K562 (cell line): ENCODE measurements around the gene RBM7.

Experiments
- CBX1 ChIP-seq: sonication (generic); IDR thresholded peaks from 2 replicates; pipeline ENCODE4 v1.6.1; 2016; ENCODE audit warnings: antibody characterized with exemption, low read depth, mild to moderate bottlenecking
- CTCF ChIP-seq, 3 experiments: IDR thresholded peaks in 2 of 3; conservative IDR thresholded peaks in 1 of 3; 2 replicates each; pipeline ENCODE4 v1.5.1; 2011 to 2012; ENCODE audit warnings: low read length in 3 of 3, mild to moderate bottlenecking in 3 of 3, control low read depth in 2 of 3, improper control_type of control experiment in 1 of 3, inconsistent platforms in 1 of 3, low read depth in 1 of 3, mixed read lengths in 1 of 3, moderate library complexity in 1 of 3; ENCODE audit not compliant: insufficient read depth in 2 of 3
- E2F5 ChIP-seq: sonication (generic); formaldehyde crosslinking; IDR thresholded peaks from 2 replicates; pipeline ENCODE4 v1.8.0; 2022; ENCODE audit warnings: mild to moderate bottlenecking, missing genetic modification reagents
- EZH2 ChIP-seq: IDR thresholded peaks from 2 replicates; pipeline ENCODE4 v1.6.1; 2012; ENCODE audit warnings: low read depth, mild to moderate bottlenecking, inconsistent platforms, low read length, borderline replicate concordance
- FOXM1 ChIP-seq, 2 experiments: fragments of 450-650 bp in 1 of 2; sonication (generic) in 1 of 2; formaldehyde crosslinking in 1 of 2; IDR thresholded peaks; 2 replicates each; pipeline versions ENCODE4 v1.6.1 to v1.9.0; 2017 to 2022; ENCODE audit warnings: low read depth in 2 of 2, mild to moderate bottlenecking in 2 of 2, missing genetic modification reagents in 1 of 2, moderate library complexity in 1 of 2
- GABPA ChIP-seq: fragments of 200-800 bp; sonication (Bioruptor generic); conservative IDR thresholded peaks from 2 replicates; pipeline ENCODE4 v1.6.1; 2016; ENCODE audit warnings: low read depth, missing genetic modification characterization, missing compliant biosample characterization
- POLR2A ChIP-seq: fragments of 450-650 bp; conservative IDR thresholded peaks from 2 replicates; pipeline ENCODE4 v1.6.1; 2016
- RBBP5 ChIP-seq: fragments of 200-600 bp; sonication (generic); IDR thresholded peaks from 2 replicates; pipeline ENCODE4 v1.6.1; 2012; ENCODE audit warnings: borderline replicate concordance, mild to moderate bottlenecking, low read length, control low read depth, inconsistent platforms; ENCODE audit not compliant: insufficient read depth, poor library complexity, severe bottlenecking
- RFX5 ChIP-seq: IDR thresholded peaks from 2 replicates; pipeline ENCODE4 v1.6.1; 2011; ENCODE audit warnings: low read depth, mild to moderate bottlenecking, improper control_type of control experiment, low read length
- SUPT5H ChIP-seq: fragments of 450-650 bp; IDR thresholded peaks from 2 replicates; pipeline ENCODE4 v1.6.1; 2016
- TARDBP ChIP-seq: fragments of 450-650 bp; IDR thresholded peaks from 2 replicates; pipeline ENCODE4 v1.6.1; 2016
- TF ChIP-seq, protein P1 (sequence below): fragments of 150-350 bp; conservative IDR thresholded peaks from 2 replicates; pipeline ENCODE4 v1.6.1; 2014; ENCODE audit warnings: low read length
- TF ChIP-seq, protein P2 (sequence below): sonication (generic); formaldehyde crosslinking; IDR thresholded peaks from 2 replicates; pipeline ENCODE4 v1.8.1; 2023; ENCODE audit warnings: mild to moderate bottlenecking, missing genetic modification reagents
- TF ChIP-seq, protein P3 (sequence below), 2 experiments: fragments of 450-650 bp; formaldehyde crosslinking in 1 of 2; IDR thresholded peaks; 2 replicates each; pipeline versions ENCODE4 v1.4.0 to v1.6.1; 2014 to 2020; ENCODE audit warnings: mild to moderate bottlenecking in 2 of 2, borderline replicate concordance in 1 of 2, low read depth in 1 of 2

DNA sequence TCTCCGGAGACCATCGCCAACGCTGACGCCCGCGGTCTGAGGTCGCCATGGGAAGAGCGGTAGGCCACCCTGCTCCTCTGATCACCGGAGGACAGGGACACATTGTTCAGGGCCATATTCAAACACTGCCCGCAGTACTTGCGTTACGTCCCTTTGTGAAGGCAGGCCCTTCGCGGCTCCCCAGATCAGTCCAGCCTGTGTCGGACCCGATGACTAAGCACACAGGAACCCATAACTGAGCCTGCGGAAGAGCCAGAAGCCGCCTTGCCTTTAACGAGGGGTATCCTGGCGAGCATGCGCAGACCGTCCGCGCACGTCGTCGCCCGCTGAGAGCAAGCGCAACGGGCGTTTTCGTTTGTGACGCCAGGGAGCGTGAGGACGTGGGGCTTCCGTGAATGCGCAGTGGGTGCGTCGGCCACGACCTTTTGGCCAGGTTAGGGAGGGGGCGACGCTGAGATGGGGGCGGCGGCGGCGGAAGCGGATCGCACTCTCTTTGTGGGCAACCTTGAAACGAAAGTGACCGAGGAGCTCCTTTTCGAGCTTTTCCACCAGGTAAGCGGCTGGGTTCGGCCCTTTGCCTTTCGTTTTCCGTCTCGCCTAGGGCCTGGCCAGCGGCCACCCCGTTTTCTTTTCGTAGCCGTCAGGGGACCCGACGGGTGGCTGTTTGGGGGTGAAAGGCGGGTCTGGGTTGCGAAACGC lies at the start of gene RBM7, which contains the start of gene C11orf71:
- TF ChIP-seq CTCF (IDR thresholded peaks at IDR 0.05 in 2 of 3, conservative IDR thresholded peaks at IDR 0.05 in 1 of 3; ENCODE audit: insufficient read depth in 2 of 3, low read depth in 1 of 3, low read length in 3 of 3) (peak in 1 of 3 experiments; percentile 18; a peak in 1 of 6 replicates), E2F5 (CRISPR knock-in tag) (peak; percentile 92), POLR2A (peak; percentile 98), CBX1 (peak; percentile 46; the same call in 1 of the 2 replicates), EZH2 (no peak), SUPT5H (peak; percentile 95), TARDBP (0 out of 2 replicates have a peak, but pooled peaks have one; percentile 17), RFX5 (no peak), RBBP5 (peak; percentile 58), FOXM1 (IDR thresholded peaks at IDR 0.05; ENCODE audit: low read depth) (no peak), FOXM1 (CRISPR knock-in tag; IDR thresholded peaks at IDR 0.05; ENCODE audit: low read depth) (no peak; the same call in 1 of the 2 replicates), GABPA (tag) (peak; percentile 72)
- TF ChIP-seq, protein P1, sequence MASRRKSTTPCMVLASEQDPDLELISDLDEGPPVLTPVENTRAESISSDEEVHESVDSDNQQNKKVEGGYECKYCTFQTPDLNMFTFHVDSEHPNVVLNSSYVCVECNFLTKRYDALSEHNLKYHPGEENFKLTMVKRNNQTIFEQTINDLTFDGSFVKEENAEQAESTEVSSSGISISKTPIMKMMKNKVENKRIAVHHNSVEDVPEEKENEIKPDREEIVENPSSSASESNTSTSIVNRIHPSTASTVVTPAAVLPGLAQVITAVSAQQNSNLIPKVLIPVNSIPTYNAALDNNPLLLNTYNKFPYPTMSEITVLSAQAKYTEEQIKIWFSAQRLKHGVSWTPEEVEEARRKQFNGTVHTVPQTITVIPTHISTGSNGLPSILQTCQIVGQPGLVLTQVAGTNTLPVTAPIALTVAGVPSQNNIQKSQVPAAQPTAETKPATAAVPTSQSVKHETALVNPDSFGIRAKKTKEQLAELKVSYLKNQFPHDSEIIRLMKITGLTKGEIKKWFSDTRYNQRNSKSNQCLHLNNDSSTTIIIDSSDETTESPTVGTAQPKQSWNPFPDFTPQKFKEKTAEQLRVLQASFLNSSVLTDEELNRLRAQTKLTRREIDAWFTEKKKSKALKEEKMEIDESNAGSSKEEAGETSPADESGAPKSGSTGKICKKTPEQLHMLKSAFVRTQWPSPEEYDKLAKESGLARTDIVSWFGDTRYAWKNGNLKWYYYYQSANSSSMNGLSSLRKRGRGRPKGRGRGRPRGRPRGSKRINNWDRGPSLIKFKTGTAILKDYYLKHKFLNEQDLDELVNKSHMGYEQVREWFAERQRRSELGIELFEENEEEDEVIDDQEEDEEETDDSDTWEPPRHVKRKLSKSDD: no peak
- TF ChIP-seq, protein P2, sequence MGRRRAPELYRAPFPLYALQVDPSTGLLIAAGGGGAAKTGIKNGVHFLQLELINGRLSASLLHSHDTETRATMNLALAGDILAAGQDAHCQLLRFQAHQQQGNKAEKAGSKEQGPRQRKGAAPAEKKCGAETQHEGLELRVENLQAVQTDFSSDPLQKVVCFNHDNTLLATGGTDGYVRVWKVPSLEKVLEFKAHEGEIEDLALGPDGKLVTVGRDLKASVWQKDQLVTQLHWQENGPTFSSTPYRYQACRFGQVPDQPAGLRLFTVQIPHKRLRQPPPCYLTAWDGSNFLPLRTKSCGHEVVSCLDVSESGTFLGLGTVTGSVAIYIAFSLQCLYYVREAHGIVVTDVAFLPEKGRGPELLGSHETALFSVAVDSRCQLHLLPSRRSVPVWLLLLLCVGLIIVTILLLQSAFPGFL (CRISPR knock-in tag): no peak
- TF ChIP-seq, protein P3, sequence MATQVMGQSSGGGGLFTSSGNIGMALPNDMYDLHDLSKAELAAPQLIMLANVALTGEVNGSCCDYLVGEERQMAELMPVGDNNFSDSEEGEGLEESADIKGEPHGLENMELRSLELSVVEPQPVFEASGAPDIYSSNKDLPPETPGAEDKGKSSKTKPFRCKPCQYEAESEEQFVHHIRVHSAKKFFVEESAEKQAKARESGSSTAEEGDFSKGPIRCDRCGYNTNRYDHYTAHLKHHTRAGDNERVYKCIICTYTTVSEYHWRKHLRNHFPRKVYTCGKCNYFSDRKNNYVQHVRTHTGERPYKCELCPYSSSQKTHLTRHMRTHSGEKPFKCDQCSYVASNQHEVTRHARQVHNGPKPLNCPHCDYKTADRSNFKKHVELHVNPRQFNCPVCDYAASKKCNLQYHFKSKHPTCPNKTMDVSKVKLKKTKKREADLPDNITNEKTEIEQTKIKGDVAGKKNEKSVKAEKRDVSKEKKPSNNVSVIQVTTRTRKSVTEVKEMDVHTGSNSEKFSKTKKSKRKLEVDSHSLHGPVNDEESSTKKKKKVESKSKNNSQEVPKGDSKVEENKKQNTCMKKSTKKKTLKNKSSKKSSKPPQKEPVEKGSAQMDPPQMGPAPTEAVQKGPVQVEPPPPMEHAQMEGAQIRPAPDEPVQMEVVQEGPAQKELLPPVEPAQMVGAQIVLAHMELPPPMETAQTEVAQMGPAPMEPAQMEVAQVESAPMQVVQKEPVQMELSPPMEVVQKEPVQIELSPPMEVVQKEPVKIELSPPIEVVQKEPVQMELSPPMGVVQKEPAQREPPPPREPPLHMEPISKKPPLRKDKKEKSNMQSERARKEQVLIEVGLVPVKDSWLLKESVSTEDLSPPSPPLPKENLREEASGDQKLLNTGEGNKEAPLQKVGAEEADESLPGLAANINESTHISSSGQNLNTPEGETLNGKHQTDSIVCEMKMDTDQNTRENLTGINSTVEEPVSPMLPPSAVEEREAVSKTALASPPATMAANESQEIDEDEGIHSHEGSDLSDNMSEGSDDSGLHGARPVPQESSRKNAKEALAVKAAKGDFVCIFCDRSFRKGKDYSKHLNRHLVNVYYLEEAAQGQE (IDR thresholded peaks at IDR 0.05; ENCODE audit: borderline replicate concordance): peak; percentile 89
- TF ChIP-seq, protein P3 (CRISPR knock-in tag; IDR thresholded peaks at IDR 0.05; ENCODE audit: low read depth): no peak; the same call in 1 of the 2 replicates
